ENCODE results near the gene FABP2.
A peak's percentile ranks its signal among the peaks of the same experiment; 100 is the strongest.
"Not testable (repeated sequence)": the region's sequence is repeated elsewhere in the genome, so short reads cannot be mapped to it uniquely, and the experiment has no call there.

FABP2 gene

GRCh38 chr4:119310826-119311225, 11.1 kb downstream of the FABP2 start:
- DNase-seq (ENCODE audit: low spot score), result no peak

GRCh38 chr4:119307606-119308005, 14.3 kb downstream of the FABP2 start:
- no peak for DNase-seq (ENCODE audit: low spot score)

GRCh38 chr4:119304431-119304830, 17.5 kb downstream of the FABP2 start:
- no peak for DNase-seq (ENCODE audit: low spot score)

DNA sequence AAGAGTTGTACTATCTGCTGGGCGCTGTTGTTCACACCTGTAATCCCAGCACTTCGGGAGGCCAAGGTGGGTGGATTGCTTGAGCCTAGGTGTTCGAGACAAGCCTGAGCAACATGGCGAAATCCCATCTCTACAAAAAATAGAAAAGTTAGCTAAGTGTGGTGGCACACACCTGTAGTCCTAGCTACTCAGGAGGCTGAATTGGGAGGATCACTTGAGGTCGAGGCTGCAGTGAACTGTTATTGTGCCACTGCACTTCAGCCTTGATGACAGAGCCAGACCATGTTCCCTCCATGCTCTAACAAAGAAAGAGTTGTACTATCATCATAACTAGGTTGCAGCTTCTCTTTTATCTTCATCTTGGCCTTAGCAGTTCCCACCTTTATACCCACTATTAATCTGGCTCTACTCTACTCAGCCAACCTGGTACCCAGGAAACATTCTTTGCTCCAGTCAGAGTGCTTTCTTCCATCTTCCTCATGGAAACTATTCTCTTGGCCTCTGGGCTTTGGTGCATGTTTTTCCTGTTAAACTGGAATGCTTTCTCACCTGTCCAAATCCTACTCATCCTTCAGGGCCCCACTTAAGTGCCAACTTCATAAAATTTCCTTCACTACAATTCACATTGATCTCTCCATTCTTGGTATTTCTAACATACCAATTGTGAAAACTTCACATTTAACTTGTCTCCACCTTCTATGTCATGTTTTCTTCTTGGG, 18.2 kb downstream of the FABP2 start:
- DNase-seq (ENCODE audit: low spot score), result no peak

DNA sequence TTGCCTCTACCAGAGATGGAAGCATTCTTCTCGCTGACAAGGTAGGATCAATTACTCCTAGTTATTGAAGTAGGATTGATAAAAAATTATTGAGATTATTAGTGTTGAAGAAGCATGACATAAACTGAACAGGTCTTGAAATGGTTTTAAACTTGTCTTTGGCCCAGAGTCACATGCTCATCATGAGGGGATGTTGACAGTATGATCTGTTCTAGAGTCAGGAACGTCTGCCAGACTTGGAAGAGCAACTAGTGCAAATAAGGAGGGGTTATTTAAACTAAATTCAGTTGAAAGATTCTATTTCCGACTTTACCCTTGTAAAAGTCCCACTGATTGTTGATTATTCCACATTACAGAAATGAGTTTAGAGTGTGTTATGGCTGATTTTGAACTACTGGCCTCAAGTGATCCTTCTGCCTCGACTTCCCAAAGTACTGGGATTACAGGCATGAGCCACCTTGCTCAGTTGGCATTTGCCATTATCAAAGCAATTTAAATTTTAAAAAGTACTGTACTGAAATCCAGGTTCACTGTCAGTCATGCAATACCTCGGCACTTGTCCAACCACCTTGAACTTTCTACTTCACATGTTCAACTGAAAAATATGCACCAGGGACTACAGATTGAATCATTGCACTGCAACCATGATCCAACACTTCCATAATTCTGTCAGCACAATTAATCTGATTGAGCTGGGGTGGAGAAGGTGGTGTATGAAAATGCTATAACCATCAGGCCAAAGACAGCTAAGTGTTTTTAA, 19.7 kb downstream of the FABP2 start:
- DNase-seq (ENCODE audit: low spot score), result no peak

GRCh38 chr4:119300101-119300978, 21.6 kb downstream of the FABP2 start:
- DNase-seq (ENCODE audit: low spot score), result peak; percentile 96

GRCh38 chr4:119299741-119300100, 22.2 kb downstream of the FABP2 start:
- DNase-seq (ENCODE audit: low spot score), result no peak

DNA sequence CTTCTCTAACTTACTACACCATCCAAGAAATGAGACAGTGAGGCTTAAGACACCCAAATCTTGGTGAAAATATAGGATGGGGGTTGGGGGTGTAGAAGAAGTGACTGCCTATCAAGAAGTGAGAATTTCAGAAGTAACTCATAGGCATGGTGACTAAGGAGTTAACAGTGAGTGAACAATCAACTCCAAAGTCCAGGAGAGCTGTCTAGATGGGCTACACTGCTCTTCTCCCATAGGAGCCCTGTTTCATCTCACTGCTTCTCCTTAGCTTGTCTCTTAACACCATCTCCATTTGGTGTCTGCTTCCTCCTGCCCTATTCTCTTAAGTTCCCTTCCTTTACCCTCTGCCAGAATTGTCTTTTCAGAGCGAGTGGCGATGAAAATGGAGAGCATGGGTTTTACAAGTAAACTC, 22.7 kb downstream of the FABP2 start:
- DNase-seq (ENCODE audit: low spot score), result peak; percentile 22

- DNase-seq (ENCODE audit: low spot score), result no peak
Observed at GRCh38 chr4:119297795-119298194, 24.1 kb downstream of the FABP2 start.

GRCh38 chr4:119296356-119296755, 25.6 kb downstream of the FABP2 start:
- DNase-seq (ENCODE audit: low spot score), result no peak

- no peak for DNase-seq (ENCODE audit: low spot score)
Observed at GRCh38 chr4:119290598-119290997, 31.3 kb downstream of the FABP2 start.

GRCh38 chr4:119289313-119289712, 32.6 kb downstream of the FABP2 start:
- no peak for DNase-seq (ENCODE audit: low spot score)

GRCh38 chr4:119286377-119287002, 35.4 kb downstream of the FABP2 start:
- peak; percentile 42 for DNase-seq (ENCODE audit: low spot score)

- no peak for DNase-seq (ENCODE audit: low spot score)
Observed at GRCh38 chr4:119284876-119285780, 36.8 kb downstream of the FABP2 start.

- no peak for DNase-seq (ENCODE audit: low spot score)
Observed at GRCh38 chr4:119281393-119281792, 40.5 kb downstream of the FABP2 start.

- DNase-seq (ENCODE audit: low spot score), result not testable (repeated sequence)
Observed at GRCh38 chr4:119279945-119280344, 42.0 kb downstream of the FABP2 start.

- DNase-seq (ENCODE audit: low spot score), result not testable (repeated sequence)
Observed at GRCh38 chr4:119279541-119279940, 42.4 kb downstream of the FABP2 start.

DNA sequence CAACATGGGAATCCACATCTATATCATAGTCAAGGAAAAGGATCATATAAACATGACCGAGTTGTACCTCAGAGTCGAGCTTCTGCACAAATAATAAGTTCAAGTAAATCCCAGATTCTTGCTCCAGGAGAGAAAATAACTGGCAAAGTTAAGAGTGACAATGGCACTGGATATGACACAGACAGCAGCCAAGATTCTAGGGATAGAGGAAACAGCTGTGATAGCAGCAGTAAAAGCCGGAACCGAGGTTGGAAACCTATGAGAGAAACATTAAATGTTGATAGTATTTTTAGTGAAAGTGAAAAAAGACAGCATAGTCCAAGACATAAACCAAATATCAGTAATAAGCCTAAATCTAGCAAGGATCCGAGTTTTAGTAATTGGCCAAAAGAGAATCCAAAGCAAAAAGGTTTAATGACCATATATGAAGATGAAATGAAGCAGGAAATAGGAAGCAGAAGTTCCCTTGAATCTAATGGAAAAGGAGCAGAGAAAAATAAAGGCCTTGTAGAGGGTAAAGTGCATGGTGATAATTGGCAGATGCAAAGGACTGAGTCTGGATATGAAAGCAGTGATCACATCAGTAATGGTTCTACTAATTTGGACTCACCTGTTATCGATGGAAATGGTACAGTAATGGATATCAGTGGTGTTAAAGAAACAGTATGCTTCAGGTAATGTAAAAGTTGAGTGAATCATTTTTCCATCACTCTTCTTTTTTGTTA, 50.4 kb downstream of the FABP2 start:
- DNase-seq (ENCODE audit: low spot score), result no peak

DNA sequence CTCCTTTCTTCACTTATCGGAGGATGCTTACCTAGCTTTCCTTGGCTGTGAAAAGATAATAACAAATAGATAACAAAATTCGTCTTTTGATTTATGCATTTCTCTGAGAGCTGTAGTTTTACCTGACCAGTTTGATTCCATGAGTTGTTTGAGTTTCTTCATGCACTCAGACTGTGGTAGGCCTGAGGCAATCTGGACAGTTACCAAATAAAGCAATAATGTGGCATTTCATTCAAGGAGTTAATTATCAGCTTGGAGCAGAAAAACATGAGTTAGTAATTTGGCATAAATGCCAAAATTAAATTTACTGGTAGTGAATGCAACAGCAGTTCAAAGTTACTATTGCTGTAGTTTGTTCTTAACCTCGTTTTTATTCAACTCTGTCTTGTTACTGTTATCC, 53.5 kb downstream of the FABP2 start:
- no peak for DNase-seq (ENCODE audit: low spot score)
